K562 (cell line): ENCODE data around the gene SMAP2. TPM values are rescaled to one million over a fixed set of nuclear protein-coding genes. Genes with fewer than 3 reads are reported as not detected.
"Not testable (repeated sequence)": the region's sequence is repeated elsewhere in the genome, so short reads cannot be mapped to it uniquely, and the experiment has no call there.

Source experiments
- ATAC-seq: fragments of 200-7000 bp; cut with Tn5 transposase; 3 replicates; pipeline ENCODE4 v1.9.1; 2020; ENCODE audit warnings: moderate library complexity
- BruUV-seq: library from RNA; stranded (reverse); fragments of 400-500 nt; replicated peaks from 2 replicates; lab custom pipeline; 2021; lab: Mats Ljungman, UMichigan
- CTCF ChIA-PET: fragments of 300-600 bp; formaldehyde crosslinking; extraction: SDS; loops from one replicate; lab custom pipeline; 2021; ENCODE audit warnings: low intra/inter-chr PET ratio; lab: Yijun Ruan, JAX
- POLR2A ChIA-PET: fragments of 300-600, 350-650 bp; sonication (Branson Sonifier 250); formaldehyde crosslinking; extraction: SDS; loops from one replicate; lab custom pipeline; 2021; ENCODE audit warnings: antibody characterized with exemption, inconsistent platforms; lab: Yijun Ruan, JAX
- DNase-seq, 4 experiments: peaks; one replicate each; pipeline versions ENCODE4 v3.0.0 to v3.0.0-alpha.2; 2011 to 2018; ENCODE audit warnings: low spot score in 3 of 4, mixed read lengths in 3 of 4; ENCODE audit errors: extremely low read depth in 1 of 4
- FAIRE-seq: peaks from 2 replicates; lab custom pipeline; 2011; peaks lifted over from hg19 to GRCh38; lab: Jason Lieb, UNC
- H2AFZ ChIP-seq: 2 replicates; pipeline ENCODE4 v1.6.0; 2011; ENCODE audit warnings: low read depth, low read length, control low read depth, inconsistent platforms
- H3K27ac ChIP-seq: fragments of 200-600 bp; 3 replicates; pipeline ENCODE4 v1.8.0; 2011; ENCODE audit warnings: low read depth, mild to moderate bottlenecking, control low read depth, inconsistent platforms, low read length, moderate library complexity, mixed read lengths; ENCODE audit errors: extremely low read depth
- H3K27me3 ChIP-seq, 2 experiments: fragments of 300-600 bp in 1 of 2; 2 replicates in 1 of 2; 3 replicates in 1 of 2; pipeline versions ENCODE4 v1.6.0 to v1.8.0; 2011; ENCODE audit warnings: inconsistent platforms in 2 of 2, low read length in 2 of 2, mild to moderate bottlenecking in 1 of 2, mixed read lengths in 1 of 2, moderate library complexity in 1 of 2; ENCODE audit not compliant: control insufficient read depth in 2 of 2, insufficient read depth in 2 of 2
- H3K36me3 ChIP-seq: fragments of 300-600 bp; 3 replicates; pipeline ENCODE4 v1.8.0; 2011; ENCODE audit warnings: mild to moderate bottlenecking, low read length, inconsistent platforms; ENCODE audit not compliant: control insufficient read depth, insufficient read depth
- H3K4me1 ChIP-seq, 2 experiments: fragments of 200-600 bp in 1 of 2; replicated peaks in 1 of 2; 2 replicates in 1 of 2; 3 replicates in 1 of 2; pipeline versions ENCODE4 v1.5.1 to v1.8.0; 2011; ENCODE audit warnings: inconsistent platforms in 2 of 2, low read length in 2 of 2, mild to moderate bottlenecking in 1 of 2, mixed read lengths in 1 of 2, moderate library complexity in 1 of 2; ENCODE audit not compliant: control insufficient read depth in 2 of 2, insufficient read depth in 2 of 2
- H3K4me2 ChIP-seq: 2 replicates; pipeline ENCODE4 v1.6.1; 2011; ENCODE audit warnings: low read length, control low read depth, inconsistent platforms, mixed read lengths; ENCODE audit not compliant: insufficient read depth
- H3K4me3 ChIP-seq: fragments of 200-600 bp; sonication (generic), shearing (Covaris generic); 2 replicates; pipeline ENCODE4 v1.5.1; 2016; ENCODE audit warnings: control low read depth, inconsistent platforms
- H3K79me2 ChIP-seq: fragments of 200-600 bp; 3 replicates; pipeline ENCODE4 v1.8.0; 2011; ENCODE audit warnings: low read length, inconsistent platforms; ENCODE audit not compliant: control insufficient read depth, insufficient read depth
- H3K9ac ChIP-seq, 2 experiments: 2 replicates each; pipeline versions ENCODE4 v1.6.0 to v1.6.1; 2011; ENCODE audit warnings: low read depth in 2 of 2, low read length in 2 of 2, control low read depth in 1 of 2, inconsistent platforms in 1 of 2, mild to moderate bottlenecking in 1 of 2, mixed read lengths in 1 of 2; ENCODE audit not compliant: insufficient read depth in 1 of 2
- H3K9me1 ChIP-seq: one replicate; pipeline ENCODE4 v1.6.0; 2011; ENCODE audit warnings: inconsistent platforms, mild to moderate bottlenecking, low read length, moderate library complexity; ENCODE audit not compliant: control insufficient read depth, insufficient read depth
- H3K9me3 ChIP-seq: replicated peaks from 2 replicates; pipeline ENCODE4 v1.5.1; 2011; ENCODE audit warnings: low read depth, low read length, inconsistent platforms; ENCODE audit not compliant: control insufficient read depth, insufficient read depth
- H4K20me1 ChIP-seq: replicated peaks from 2 replicates; pipeline ENCODE4 v1.6.1; 2011; ENCODE audit warnings: low read length, inconsistent platforms, mixed read lengths; ENCODE audit not compliant: control insufficient read depth, insufficient read depth
- POLR2G ChIP-seq: fragments of 200-400 bp; formaldehyde crosslinking; IDR thresholded peaks from 2 replicates; pipeline ENCODE4 v1.6.1; 2017; ENCODE audit warnings: low read depth, mild to moderate bottlenecking, antibody characterized with exemption, low read length, moderate library complexity
- RBFOX2 ChIP-seq: fragments of 200-400 bp; formaldehyde crosslinking; IDR thresholded peaks from 2 replicates; pipeline ENCODE4 v1.6.1; 2017; ENCODE audit warnings: low read depth, mild to moderate bottlenecking, low read length, moderate library complexity
- WGBS: fragments of 100-300 bp; shearing (Covaris generic); methylation state at CpG from one replicate; pipeline ENCODE4 v1.1.6; 2016; ENCODE audit warnings: low coverage, mixed read lengths; ENCODE audit not compliant: insufficient coverage; ENCODE audit errors: missing lambda C conversion rate; 5-methylcytosine and 5-hydroxymethylcytosine counted together
- in situ Hi-C: fragments of 300-500 bp; cut with MboI; formaldehyde crosslinking; loops from 4 replicates; pipeline ENCODE4 v1.15.0; 2018; ENCODE audit warnings: inconsistent platforms, mixed read lengths
- intact Hi-C: fragments of 100-400 bp; cut with micrococcal nuclease; formaldehyde crosslinking; loops from 2 replicates; pipeline ENCODE4 v1.14.2; 2022
- polyA plus RNA-seq, 8 experiments: library from polyadenylated mRNA; depleted of rRNA in 4 of 8; stranded (reverse) in 5 of 8; unstranded in 3 of 8; fragments of >200 nt; fragmentation: Nextera tagmentation in 2 of 8; fragmentation: Illumina TruSeq in 1 of 8; extraction: Ambion mirVana in 2 of 8; extraction: Trizol in 1 of 8; gene quantifications; 2 replicates each; pipeline versions ENCODE4 v1.2.1 to v1.2.3, GENCODE V29; 2011 to 2014; ENCODE audit warnings: inconsistent platforms in 1 of 8, missing spikeins in 1 of 8
- total RNA-seq, 7 experiments: library from RNA; depleted of rRNA in 6 of 7; stranded (reverse); fragments of >200 nt in 6 of 7; fragmentation: Illumina TruSeq in 2 of 7; extraction: Trizol in 2 of 7; gene quantifications; 2 replicates each; pipeline versions ENCODE4 v1.2.1 to v1.2.3, GENCODE V29; 2011 to 2021; ENCODE audit warnings: low replicate concordance in 1 of 7
- TF ChIP-seq, protein P1 (sequence below): fragments of 450-650 bp; formaldehyde crosslinking; IDR thresholded peaks from 2 replicates; pipeline ENCODE4 v1.4.0; 2020; ENCODE audit warnings: mild to moderate bottlenecking, moderate library complexity

SMAP2 gene
- total and polyA plus RNA-seq, 9 of the 15 experiments (the other 6 are each of a cell fraction or from before 2014, with no cell fraction given) = 38.7 to 212 (median 94.1) TPM

GRCh38 chr1:40387381-40388306 lies 14.1 kb downstream of the SMAP2 start:
- H3K4me3 ChIP-seq, H3K9me1 ChIP-seq, H3K9me3 ChIP-seq, H3K4me2 ChIP-seq, ATAC-seq, H3K27ac ChIP-seq, H3K9ac ChIP-seq, DNase-seq, FAIRE-seq, in situ Hi-C loops, H3K27me3 ChIP-seq, BruUV-seq, intact Hi-C loops, H2AFZ ChIP-seq, CTCF ChIA-PET: not testable (repeated sequence)
- Histone ChIP-seq H3K4me1 (peaks cover 33 to 75% of the 10 kb centered on the region in 2 experiments), H4K20me1 (peaks cover 10% of the 10 kb centered on the region; the same call in 1 of the 2 replicates), H3K79me2 (peaks cover 98% of the 10 kb centered on the region), H3K36me3 (peaks cover 37% of the 10 kb centered on the region)
- POLR2A ChIA-PET = interaction anchor here (1.1 to 7.7 kb wide), 3 partner anchors 10 to 347 kb away, joined by 4 to 61 read pairs (median 7); partner anchors contain the start of gene CAP1
- TF ChIP-seq POLR2G (peak; percentile 58), RBFOX2 (peak; percentile 44; the same call in 1 of the 2 replicates)
- TF ChIP-seq, protein P1, sequence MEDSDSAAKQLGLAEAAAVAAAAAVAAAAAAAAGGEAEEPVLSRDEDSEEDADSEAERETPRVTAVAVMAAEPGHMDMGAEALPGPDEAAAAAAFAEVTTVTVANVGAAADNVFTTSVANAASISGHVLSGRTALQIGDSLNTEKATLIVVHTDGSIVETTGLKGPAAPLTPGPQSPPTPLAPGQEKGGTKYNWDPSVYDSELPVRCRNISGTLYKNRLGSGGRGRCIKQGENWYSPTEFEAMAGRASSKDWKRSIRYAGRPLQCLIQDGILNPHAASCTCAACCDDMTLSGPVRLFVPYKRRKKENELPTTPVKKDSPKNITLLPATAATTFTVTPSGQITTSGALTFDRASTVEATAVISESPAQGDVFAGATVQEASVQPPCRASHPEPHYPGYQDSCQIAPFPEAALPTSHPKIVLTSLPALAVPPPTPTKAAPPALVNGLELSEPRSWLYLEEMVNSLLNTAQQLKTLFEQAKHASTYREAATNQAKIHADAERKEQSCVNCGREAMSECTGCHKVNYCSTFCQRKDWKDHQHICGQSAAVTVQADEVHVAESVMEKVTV (CRISPR knock-in tag) = 0 out of 2 replicates have a peak, but pooled peaks have one; percentile 7
- 95% methylated on average over 33 of the region's 38 CpGs for WGBS
